Tibial artery (tissue), 4 donors: ENCODE data around the gene TMEM51.

Source experiments
- DNase-seq, 2 donors: peaks; one replicate each; pipeline ENCODE4 v3.0.0-alpha.2; 2019
- H3K27ac ChIP-seq, 2 donors: fragments of 200-600 bp; sonication (generic) in 1 of 2; 1 replicate in 1 of 2; 2 replicates in 1 of 2; pipeline ENCODE4 v1.5.1; 2018 to 2019; ENCODE audit warnings: mild to moderate bottlenecking in 1 of 2
- H3K27me3 ChIP-seq, 2 donors: fragments of 200-600 bp; sonication (generic) in 1 of 2; one replicate each; pipeline versions ENCODE4 v1.5.1 to v1.6.0; 2016 to 2019
- H3K36me3 ChIP-seq, 3 donors: fragments of 200-600 bp; sonication (generic) in 2 of 3; one replicate each; pipeline ENCODE4 v1.5.1; 2016 to 2019; ENCODE audit warnings: mild to moderate bottlenecking in 2 of 3
- H3K4me1 ChIP-seq, 4 donors: fragments of 200-600 bp; sonication (generic) in 2 of 4; 1 replicate in 3 of 4; 2 replicates in 1 of 4; pipeline ENCODE4 v1.5.1; 2016 to 2019
- H3K4me3 ChIP-seq, 2 donors: fragments of 200-600 bp; sonication (generic) in 1 of 2; 1 replicate in 1 of 2; 2 replicates in 1 of 2; pipeline ENCODE4 v1.5.1; 2018 to 2019; ENCODE audit warnings: mild to moderate bottlenecking in 2 of 2
- H3K9me3 ChIP-seq, 3 donors: fragments of 200-600 bp; sonication (generic) in 1 of 3; one replicate each; pipeline ENCODE4 v1.5.1; 2016 to 2019
- CTCF ChIP-seq, 2 experiments: fragments of 200-600 bp in 1 of 2; fragments of 450-650 bp in 1 of 2; IDR thresholded peaks; one replicate each; pipeline ENCODE4 v1.5.1; 2017 to 2019; ENCODE audit warnings: antibody characterized with exemption in 2 of 2, mild to moderate bottlenecking in 1 of 2, moderate library complexity in 1 of 2
- intact Hi-C: fragments of 100-400 bp; cut with DNase I; formaldehyde crosslinking; loops from one replicate; pipeline ENCODE4 v1.15.0; 2023; ENCODE audit warnings: low total_unique reads

TMEM51 gene

GRCh38 chr1:15238789-15239188 is 85.2 kb downstream of the TMEM51 start:
- no peaks in the 10 kb centered on the region for H3K4me1 ChIP-seq
- no peaks in the 10 kb centered on the region for H3K9me3 ChIP-seq
- no peak for TF ChIP-seq CTCF (IDR thresholded peaks at IDR 0.05)
- H3K27me3 ChIP-seq: peaks cover 0 to 4% of the 10 kb centered on the region in 2 donors
- H3K4me3 ChIP-seq: no peak overlapping the region
- intact Hi-C loops: no loop called here
- no peaks in the 10 kb centered on the region for H3K36me3 ChIP-seq
- no peak for DNase-seq
- H3K27ac ChIP-seq: no peak overlapping the region

- no peak overlapping the region for H3K27ac ChIP-seq
- peaks cover 5 to 26% (median 16%) of the 10 kb centered on the region in 4 donors for H3K4me1 ChIP-seq
- H3K27me3 ChIP-seq: peaks cover 0 to 3% of the 10 kb centered on the region in 2 donors
- DNase-seq: no peak
- no peak for TF ChIP-seq CTCF (IDR thresholded peaks at IDR 0.05)
- H3K36me3 ChIP-seq: no peaks in the 10 kb centered on the region
- H3K9me3 ChIP-seq: no peaks in the 10 kb centered on the region
- no peak overlapping the region for H3K4me3 ChIP-seq
- intact Hi-C loops: no loop called here
Observed at GRCh38 chr1:15242766-15243165, 89.2 kb downstream of the TMEM51 start.

- Histone ChIP-seq H3K36me3 (no peaks in the 10 kb centered on the region), H3K4me3 (no peak overlapping the region), H3K4me1 (peaks cover 5 to 26% (median 17%) of the 10 kb centered on the region in 4 donors), H3K27me3 (peaks cover 0 to 6% of the 10 kb centered on the region in 2 donors), H3K27ac (no peak overlapping the region), H3K9me3 (no peaks in the 10 kb centered on the region)
- DNase-seq: no peak
- no peak for TF ChIP-seq CTCF (IDR thresholded peaks at IDR 0.05)
- intact Hi-C loops: no loop called here
Observed at GRCh38 chr1:15243275-15244043, 89.9 kb downstream of the TMEM51 start.

GRCh38 chr1:15244813-15245212 is 91.3 kb downstream of the TMEM51 start:
- Histone ChIP-seq H3K4me3 (no peak overlapping the region), H3K27ac (no peak overlapping the region), H3K4me1 (peaks cover 5 to 26% (median 17%) of the 10 kb centered on the region in 4 donors), H3K9me3 (no peaks in the 10 kb centered on the region), H3K27me3 (peaks cover 0 to 6% of the 10 kb centered on the region in 2 donors), H3K36me3 (no peaks in the 10 kb centered on the region)
- intact Hi-C loops: no loop called here
- DNase-seq: no peak
- no peak for TF ChIP-seq CTCF (IDR thresholded peaks at IDR 0.05)

- intact Hi-C loops: no loop called here
- peak overlapping the region in 1 of 2 donors; percentile 30 for H3K27ac ChIP-seq
- TF ChIP-seq CTCF (IDR thresholded peaks at IDR 0.05): no peak
Observed at GRCh38 chr1:15245593-15246360, 92.2 kb downstream of the TMEM51 start.

More at GRCh38 chr1:15245593-15246360, 92.2 kb downstream of the TMEM51 start:
- DNase-seq: no peak
- Histone ChIP-seq H3K36me3 (no peaks in the 10 kb centered on the region), H3K9me3 (no peaks in the 10 kb centered on the region), H3K27me3 (peaks cover 0 to 6% of the 10 kb centered on the region in 2 donors), H3K4me3 (no peak overlapping the region), H3K4me1 (peaks cover 5 to 26% (median 17%) of the 10 kb centered on the region in 4 donors)
